ENCODE results near the gene APOL2.
"Not testable (repeated sequence)": the region's sequence is repeated elsewhere in the genome, so short reads cannot be mapped to it uniquely, and the experiment has no call there.

The APOL2 gene

DNA sequence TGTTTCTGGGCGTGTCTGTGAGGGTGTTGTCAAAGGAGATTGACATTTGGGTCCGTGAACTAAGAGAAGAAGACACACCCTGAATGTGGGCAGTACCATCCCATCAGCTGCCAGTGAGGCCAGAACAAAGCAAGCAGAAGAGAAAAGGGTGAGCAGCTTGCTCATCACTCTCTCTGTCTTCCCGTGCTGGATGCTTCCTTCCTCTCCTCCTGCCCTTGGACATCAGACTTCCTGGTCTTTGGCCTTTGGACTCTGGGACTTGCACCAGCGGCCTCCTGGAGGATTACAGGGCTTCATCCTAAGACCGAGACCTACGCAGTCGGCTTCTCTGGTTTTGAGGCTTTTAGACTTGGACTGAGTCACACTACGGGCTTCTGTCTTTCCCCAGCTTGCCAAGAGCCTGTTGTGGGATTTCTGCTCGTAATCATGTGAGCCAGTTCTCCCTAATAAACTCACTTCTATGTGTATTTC is 18.8 kb downstream of the APOL2 start:
- DNase-seq = no peak

DNA sequence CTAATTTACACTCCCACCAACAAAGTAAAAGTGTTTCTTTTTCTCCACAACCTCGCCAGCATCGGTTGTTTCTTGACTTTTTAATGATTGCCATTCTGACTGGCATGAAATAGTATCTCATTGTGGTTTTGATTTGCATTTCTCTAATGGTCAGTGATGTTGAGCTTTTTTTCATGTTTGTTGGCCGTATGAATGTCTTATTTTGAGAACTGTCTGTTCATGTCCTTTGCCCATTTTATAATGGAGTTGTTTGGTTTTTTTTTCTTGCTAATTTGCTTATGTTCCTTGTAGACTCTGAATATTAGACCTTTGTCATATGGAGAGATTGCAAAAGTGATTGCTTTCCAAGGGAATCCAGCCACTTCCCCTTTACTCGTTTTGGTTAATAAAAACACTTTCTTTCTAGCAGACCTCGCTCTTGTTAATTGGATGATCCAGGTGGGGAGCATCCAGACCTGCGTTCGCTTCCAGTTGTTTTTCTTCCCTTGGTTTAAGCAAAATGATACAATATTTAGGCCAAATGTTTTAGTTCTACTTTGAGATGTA is 20.6 kb downstream of the APOL2 start:
- no peak for DNase-seq

DNA sequence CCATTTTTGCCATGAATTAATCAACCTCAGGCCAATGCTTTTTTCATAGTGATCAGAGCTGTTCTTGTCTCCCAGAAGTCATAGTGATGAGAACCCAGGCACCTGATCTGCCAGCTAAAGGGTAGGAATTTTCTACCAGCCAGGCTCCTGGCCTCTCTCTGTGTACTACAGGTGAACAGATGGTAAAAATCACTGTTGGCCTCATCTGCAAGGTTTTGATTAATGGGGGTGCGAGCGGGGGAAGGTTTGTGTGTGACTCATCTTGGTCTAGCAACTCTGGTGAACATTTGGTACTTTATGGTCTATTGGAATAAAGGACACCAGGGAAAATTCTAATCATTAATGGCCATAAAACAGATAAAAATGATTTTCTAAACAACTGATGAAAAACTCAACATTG is 23.3 kb downstream of the APOL2 start:
- DNase-seq = no peak

DNA sequence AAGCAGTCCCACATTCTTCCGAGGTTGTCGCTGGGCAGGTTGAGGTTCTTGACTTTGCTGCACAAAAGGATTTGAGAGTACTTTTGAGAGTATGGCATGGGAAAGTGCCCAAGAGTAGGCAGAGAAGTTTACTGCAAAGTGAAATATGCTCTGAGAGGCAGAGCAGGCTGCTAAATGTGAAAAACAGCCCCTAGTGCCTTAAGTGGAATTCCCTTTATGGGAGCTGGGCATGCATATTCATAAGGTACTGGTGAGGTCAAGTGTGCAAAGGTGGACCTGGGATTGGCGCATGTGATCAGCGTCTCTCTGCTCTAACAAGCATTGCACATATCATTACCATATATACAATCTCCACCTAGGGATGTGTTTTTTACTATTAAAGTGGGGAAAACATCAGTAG is 25.7 kb downstream of the APOL2 start:
- no peak for DNase-seq

DNA sequence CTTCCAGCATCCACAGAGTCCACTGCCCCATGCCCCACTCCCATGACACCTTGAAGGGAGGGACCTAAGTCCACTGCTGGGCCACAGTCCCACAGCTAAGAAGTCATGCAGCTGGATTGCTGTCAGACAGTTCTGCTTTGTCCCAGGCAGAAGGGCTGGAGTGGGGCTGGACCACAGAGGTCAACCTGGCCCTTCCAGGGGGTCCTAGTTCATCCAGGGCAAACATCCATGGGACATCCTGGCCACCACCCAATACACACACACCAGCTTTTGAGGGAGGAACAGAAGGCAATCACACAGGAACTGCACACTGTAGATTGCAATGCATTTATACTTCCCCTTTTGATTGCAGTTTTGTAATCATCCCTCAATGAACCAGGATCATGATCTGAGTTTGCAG is 26.4 kb downstream of the APOL2 start:
- no peak for DNase-seq

DNA sequence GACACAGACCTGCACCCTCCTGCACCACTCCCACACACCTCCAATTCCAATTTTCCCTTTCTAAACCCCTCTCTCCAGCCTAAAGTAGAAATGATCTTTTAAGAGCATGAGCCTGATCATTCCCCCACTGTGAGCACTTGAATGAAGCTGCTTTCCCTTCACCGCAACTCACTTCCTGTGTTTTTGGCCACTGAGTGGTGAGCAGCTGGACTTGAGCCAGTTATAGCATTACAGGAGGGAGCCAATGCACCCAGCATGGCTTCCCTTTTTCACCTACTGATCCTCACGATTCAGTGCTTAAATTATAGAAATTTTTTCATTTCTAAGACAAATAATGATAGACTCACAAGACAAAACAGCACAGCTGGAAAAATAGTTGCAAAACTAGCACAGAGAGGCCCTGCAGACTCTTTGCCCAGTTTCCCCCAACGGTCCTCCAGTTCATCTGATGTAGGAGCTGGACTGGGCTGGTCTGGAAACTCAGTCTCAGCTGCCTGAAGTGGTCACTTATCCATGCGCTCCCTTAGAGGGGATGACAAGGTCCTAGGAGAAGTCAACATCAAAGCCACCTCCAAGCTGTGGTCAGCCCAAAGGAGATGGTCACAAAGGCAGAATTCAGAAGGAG is 28.0 kb downstream of the APOL2 start:
- no peak for DNase-seq

DNA sequence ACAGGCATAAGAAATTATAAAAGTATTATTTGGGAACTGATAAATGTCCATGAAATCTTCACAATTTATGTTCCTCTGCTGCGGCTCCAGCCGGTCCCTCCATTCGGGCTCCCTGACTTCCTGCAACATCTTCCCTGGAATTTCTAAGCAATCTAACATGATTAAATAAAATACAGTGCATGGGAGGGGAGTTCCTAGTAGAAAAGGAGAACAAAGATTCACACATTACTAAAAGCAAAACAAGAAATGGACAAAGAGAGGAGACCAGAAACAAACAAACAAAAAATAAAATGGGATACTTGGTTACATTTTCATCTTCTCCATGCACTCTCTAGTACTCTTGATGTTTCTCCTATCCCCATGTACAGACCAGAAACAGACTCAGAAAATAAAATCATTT is 29.1 kb downstream of the APOL2 start:
- DNase-seq = no peak

DNA sequence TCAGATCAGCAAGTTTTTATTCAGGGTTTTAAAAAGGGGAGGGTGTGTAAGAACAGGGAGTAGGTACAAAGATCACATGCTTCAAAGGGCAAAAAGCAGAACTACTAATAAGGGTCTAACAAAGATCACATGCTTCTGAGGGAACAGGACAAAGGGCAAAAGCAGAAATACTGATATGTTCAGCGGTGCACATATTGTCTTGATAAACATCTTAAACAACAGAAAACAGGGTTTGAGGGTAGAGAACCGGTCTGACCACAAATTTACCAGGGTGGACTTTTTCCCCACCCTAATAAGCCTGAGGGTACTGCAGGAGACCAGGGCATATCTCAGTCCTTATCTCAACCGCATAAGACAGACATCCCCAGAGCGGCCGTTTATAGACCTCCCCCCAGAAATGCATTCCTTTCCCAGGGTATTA is 29.8 kb downstream of the APOL2 start:
- DNase-seq = not testable (repeated sequence)

DNA sequence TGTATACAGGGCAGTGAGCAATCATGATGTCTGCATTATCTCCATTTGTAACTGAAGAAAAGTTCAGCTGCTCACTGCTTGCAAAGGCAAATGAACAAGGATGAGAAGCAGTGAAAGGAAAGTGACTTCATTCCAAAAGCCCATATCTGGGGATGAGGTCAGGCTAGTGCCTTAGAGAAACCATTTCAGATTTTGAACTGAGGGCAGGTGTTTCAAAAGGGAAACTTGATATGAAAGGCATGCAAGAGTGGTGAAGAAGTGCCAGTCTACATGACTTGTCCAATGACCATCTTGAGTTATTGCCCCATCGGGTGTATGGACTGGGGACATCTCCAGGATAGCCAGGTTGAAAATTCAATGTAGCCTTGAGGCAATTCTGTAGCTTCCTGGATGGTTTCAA is 30.4 kb downstream of the APOL2 start:
- DNase-seq = no peak

DNA sequence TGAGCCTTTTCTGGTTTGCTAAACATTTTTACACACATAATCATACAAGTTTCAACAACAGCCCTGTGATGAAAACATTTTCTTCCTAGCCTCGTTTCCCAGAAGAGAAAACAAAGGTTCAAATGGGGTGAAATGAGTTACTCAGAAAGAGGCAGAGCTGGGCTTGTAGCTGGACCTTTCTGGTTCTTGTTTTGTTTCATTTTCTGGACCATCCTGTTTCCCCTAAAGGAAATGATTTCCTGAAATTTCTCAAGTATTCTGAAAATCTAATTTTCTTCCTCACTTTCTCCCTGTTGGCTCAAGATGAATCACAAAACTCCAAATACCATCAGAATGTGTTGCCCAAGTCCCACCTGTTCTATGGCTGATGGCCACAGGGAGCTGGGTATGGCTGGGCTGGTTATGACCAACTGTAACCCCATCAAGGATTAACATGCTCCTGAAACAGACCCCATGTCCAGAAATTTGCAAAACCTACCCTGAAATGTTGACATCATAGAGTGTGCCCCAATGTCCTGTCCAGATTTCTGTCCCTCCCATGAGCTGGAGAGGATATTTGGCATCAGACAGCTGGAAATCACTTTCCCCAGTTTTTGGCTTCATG is 31.1 kb downstream of the APOL2 start:
- DNase-seq = no peak

DNA sequence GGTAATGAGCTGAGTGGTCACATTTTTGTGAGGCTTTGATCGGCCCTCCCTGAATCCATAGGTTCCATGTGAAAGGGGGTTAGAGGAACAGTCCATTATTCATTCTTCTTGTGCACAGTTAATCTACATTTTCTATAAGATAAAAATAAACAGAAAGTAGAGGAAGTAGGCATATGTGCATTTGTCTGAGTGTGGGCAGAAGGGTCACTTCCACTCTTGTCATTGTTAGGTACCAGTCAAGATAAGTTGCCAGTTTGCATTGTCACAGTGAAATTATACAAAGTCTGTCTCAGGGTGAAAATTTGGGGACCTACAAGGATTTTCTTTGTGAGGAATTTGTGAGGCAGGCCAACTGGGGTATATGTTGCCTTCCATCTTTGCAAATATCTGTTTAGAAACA is 33.1 kb downstream of the APOL2 start:
- no peak for DNase-seq

DNA sequence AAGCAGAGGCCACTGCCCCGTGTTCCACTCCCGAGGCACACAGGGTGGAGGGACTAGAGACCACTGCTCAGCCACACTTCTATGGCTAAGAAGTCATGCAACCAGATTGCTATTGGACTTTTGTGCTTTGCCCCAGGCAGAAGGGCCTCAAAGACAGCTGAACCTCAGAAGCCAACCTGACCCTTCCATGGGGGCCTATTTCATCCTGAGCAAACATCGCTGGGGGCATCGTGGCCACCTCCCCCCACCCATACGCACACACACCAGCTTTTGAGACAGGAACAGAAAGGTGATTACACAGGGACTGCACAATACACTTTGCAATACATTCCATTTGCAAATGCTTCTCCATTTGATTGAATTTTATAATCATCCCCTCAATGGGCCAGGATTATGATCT is 33.8 kb downstream of the APOL2 start:
- DNase-seq = not testable (repeated sequence)

DNA sequence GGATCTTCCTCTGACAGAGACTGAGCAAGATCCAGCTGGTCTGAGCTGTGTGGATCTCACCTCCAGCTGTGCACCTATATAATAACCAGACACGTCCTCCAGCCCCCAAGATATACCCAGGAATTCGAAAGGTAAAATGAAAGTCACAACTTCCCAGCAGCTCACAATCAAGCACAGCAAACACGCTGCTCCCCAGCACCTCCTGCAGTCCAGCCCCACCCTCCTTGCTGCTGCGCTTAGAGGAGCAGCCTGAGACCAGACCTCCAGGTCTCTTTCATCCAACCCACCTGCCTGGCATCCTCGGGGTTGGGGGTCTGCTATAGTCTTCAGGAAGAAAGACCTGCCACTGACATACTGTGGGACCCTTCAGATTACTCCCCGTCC is 34.7 kb downstream of the APOL2 start:
- DNase-seq = no peak

DNA sequence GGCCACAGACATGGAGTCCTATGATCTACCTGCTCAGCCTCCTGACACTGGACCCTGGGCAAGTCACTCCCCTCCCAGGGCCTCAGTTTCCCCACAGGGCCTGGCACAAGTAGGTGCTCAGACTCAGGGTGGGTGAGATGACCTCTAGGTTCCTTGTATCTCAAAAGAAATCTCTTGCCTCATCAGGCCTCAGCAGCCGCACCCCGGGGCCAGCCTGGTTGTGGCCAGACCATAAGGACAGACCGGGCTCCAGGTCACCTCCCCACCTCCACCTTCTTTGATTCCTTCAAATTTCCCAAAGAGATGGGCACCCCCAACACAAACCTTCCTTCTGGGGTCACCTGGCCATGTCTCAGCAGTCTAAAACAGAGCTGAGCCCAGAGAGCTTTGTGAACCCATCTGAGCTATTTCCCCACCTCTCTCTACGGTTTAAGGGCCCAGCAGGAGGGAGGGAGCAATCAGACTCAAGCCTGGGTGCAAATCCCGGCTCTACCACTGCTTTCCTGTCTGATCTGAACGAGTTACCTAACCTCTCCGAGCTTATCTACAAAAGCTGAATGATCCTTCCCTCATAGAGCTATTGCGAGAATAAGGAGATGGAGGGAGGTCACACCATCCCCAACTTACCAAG is 35.2 kb downstream of the APOL2 start:
- no peak for DNase-seq

DNA sequence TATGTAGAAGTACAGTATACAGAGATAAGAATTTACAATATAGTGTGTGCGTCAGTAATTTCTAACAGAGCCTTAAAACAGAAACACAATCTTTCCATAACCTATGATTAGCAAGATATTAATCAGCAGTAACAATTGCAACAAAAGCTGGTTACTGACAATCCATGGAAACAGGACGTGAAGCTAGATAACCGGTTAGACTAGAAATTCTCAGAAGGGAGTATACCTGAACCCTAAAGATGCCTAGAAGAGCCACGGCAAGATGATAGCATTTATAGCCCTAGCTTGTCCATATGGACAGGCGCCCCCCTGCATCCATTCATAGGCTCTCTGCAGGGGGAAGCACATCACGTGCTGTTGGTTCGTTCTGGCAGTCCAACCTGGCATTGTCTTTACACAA is 35.9 kb downstream of the APOL2 start:
- DNase-seq = not testable (repeated sequence)

DNA sequence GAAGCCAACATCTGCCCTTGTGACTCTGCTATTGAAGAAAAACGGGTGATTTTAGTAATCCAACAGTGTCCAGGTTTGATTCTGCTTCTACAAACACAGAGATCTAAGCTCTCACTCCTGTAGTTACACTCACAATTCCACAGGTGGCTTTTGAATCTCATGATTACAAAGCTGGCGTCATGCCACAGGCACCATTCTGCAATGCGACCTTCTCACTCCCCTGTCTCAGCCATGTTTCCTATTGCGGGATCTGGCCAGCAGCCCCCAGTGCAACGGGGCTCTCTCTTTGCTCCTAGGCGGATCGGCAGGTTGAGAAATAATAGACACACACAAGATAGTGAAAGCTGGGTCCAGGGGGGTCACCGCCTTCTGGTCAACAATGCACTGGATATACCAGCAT is 36.4 kb downstream of the APOL2 start:
- not testable (repeated sequence) for DNase-seq

DNA sequence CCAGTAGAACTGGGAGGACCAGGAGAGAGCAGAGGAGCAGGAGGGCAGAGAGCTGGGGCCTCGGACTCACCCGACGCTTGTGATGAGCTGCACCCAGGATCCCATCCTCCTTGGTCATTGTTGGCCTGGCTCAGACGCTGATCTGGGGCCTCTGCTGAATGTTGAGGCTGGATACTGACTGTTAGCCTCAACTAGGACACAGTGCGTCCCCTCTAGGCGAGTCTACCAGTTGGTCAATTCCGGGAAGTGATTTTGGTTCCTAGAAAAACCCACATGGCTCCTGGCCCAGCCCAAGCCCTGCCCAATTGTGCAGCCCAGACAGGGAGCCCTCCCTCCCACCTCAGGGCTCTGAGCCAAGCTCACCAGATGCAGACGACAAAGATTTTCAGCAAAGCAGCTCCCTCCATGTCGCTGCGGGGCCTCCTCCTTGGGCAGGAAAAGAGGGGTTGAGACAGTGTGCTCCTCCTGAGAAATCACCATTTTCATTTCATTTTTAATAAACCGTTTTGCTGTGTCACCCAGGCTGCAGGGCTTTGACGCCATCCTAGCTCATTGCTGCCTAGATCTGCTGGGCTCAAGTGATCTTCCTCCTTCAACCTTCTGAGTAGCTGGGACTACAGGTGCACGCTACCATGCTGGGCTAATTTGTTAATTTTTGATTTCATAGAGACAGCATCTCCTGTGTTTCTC is 37.6 kb downstream of the APOL2 start, which contains the start of gene APOL4:
Gene APOL4, minus strand, starts transcription at position 180 of the 690 bp plus-strand sequence. Its CDS starts 75 bp downstream, at position 105.
- DNase-seq = no peak

DNA sequence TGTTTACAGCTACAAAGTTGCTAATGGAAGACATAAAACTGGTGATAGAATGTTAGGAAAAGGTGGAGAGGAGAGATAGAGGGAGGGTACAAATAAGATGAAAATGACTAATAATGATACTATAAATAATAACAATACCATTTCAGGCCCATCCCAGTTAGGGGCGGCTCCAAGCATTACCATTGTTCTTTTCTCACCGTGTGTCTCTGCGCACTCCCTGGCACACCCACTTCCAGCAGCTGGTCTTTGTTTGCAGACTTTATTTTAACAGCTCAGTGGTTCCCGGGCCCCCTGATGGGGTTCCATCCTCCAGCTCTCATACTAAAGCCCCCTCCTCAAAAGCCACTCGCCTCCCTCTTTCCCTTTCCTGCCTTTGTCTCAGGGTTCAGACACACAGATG is 38.3 kb downstream of the APOL2 start:
- DNase-seq = not testable (repeated sequence)

DNA sequence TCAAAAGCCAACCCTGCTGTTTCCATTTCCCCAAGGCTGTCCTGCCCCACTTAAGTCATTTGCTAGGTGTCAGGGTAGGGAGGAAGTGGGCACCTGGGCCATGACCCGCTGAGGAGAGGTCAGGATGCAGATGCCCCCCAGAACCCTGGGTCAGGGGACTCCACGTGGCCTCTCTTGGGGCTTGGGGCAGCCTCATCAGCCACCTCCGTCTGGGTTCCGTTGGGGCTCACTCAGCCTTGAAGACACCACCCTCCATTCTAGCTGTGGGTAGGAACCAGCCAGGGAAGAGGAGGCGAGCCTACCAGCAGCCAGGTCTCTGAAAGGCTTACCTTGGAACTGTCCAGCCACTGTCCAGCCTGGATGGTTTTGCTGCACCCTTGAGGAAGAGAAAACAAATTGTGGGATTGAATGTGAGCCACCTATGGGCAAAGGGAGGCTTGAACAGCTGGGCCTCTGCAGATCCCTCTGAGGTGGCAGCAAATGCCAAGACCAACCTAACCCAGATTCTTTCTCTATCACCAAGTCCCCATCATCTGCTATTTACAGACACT is 40.3 kb downstream of the APOL2 start:
- DNase-seq = no peak

DNA sequence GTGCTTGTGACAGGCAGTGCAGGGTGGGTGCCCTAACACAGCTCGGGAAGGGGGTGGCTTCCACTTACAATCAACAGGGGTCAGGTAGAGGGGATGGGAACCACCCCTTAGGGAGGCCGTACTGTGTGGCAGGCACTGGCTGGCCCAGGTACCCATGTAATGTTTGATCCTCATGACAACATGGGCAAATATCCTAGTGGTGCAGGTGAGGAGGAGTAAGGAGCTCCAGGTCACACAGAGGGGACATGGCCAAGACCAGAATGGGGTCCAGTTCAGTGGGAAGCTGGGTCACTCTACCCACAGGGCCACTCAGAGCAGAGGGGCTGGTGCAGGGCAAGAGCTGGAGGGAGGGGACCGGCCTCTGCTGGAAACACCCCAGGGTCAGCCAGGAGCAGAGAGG is 40.8 kb downstream of the APOL2 start:
- DNase-seq = no peak

DNA sequence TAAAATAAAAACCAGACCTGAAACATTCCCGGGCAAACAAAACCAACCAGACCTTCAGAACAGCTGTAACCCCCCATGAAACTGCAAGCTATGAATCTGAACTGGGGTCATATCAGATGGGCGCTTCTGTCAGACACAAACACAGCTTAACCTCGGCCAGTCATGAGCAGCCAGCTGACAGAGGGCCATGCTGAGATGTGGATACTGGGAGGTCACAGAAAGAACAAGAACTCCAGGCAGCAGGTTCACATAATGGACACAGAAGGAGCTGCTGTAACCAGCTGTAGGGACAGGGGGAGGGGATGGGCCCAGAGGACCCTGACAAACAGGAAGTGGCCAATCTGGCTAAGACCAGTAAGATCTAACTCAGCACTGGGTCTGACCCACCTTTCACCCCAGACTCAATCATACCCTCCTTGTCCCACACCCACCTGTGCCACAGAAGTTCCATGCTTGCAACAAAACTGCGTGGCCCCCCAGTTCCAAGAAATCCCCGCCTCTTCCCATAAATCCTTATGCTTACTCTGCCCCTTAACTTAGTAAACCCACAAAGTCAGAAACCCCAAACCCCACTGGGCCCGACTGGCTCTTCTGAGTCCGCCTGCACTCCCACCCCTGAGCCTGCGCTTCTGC is 41.7 kb downstream of the APOL2 start:
- no peak for DNase-seq

DNA sequence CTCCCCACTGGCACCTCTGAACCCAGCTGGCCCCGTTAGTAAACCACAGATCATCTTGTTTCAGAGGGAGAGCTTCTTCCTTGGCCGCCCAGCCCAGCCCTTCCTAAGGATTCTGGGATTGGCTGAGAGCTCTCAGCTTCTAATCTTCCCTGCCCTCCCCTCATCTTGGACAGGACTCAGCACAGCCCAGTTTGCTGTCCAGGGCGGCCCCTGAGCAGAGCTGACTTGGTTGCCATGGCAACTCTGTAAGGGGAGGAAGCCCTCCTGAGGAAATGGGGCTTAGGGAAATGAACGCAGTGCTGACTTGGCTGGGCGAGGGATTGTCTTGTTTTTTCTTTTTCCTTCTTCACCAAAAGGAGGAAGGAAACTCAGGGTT is 42.3 kb downstream of the APOL2 start:
- DNase-seq = no peak

Measured in CD4-positive, alpha-beta T cell treated with Interleukin-21 for 1 hour (primary cell).